HG03439 (cell line): ENCODE results near the gene SAFB.
A peak's percentile ranks its signal among the peaks of the same experiment; 100 is the strongest.
"Not testable (repeated sequence)": the region's sequence is repeated elsewhere in the genome, so short reads cannot be mapped to it uniquely, and the experiment has no call there.

ENCODE experiments used
- ATAC-seq: cut with Tn5 transposase; IDR thresholded peaks from one replicate; pipeline ENCODE4 v1.9.1; 2021; ENCODE audit warnings: mild to moderate bottlenecking, moderate library complexity; ENCODE audit not compliant: unreplicated experiment

Gene SAFB

GRCh38 chr19:5594521-5594950 is 28.3 kb upstream of the SAFB start:
- no peak for ATAC-seq

GRCh38 chr19:5595129-5595528 is 27.8 kb upstream of the SAFB start:
- ATAC-seq = no peak

GRCh38 chr19:5595745-5596144 is 27.1 kb upstream of the SAFB start:
- no peak for ATAC-seq

- no peak for ATAC-seq
Observed at GRCh38 chr19:5600797-5601196, 22.1 kb upstream of the SAFB start.

GRCh38 chr19:5603626-5604025 is 19.3 kb upstream of the SAFB start:
- ATAC-seq = no peak

GRCh38 chr19:5605362-5605761 is 17.5 kb upstream of the SAFB start:
- ATAC-seq = no peak

GRCh38 chr19:5607318-5608275 is 15.3 kb upstream of the SAFB start:
- ATAC-seq = no peak

- no peak for ATAC-seq
Observed at GRCh38 chr19:5608291-5608690, 14.6 kb upstream of the SAFB start.

GRCh38 chr19:5608766-5609165 is 14.1 kb upstream of the SAFB start:
- not testable (repeated sequence) for ATAC-seq

- ATAC-seq = no peak
Observed at GRCh38 chr19:5609881-5610448, 12.9 kb upstream of the SAFB start.

GRCh38 chr19:5612891-5613865 is 9.7 kb upstream of the SAFB start:
- ATAC-seq = no peak

GRCh38 chr19:5615756-5616327 is 7.0 kb upstream of the SAFB start:
- no peak for ATAC-seq

- ATAC-seq = no peak
Observed at GRCh38 chr19:5617080-5617479, 5.8 kb upstream of the SAFB start.

- no peak for ATAC-seq
Observed at GRCh38 chr19:5618591-5618990, 4.3 kb upstream of the SAFB start.

GRCh38 chr19:5619946-5620345 is 2.9 kb upstream of the SAFB start:
- no peak for ATAC-seq

GRCh38 chr19:5621311-5621944 is 1.5 kb upstream of the SAFB start:
- ATAC-seq = no peak

GRCh38 chr19:5621945-5622464 is 878 bp upstream of the SAFB start:
- ATAC-seq = no peak

- ATAC-seq = peak; percentile 10
Observed at GRCh38 chr19:5623397-5624017, 624 bp downstream of the SAFB start.

GRCh38 chr19:5624018-5624663 is 1.3 kb downstream of the SAFB start:
- no peak for ATAC-seq
